ENCODE measurements around the gene ZNF580. TPM values are rescaled to one million over a fixed set of nuclear protein-coding genes. Genes with fewer than 3 reads are reported as not detected.
A peak's percentile ranks its signal among the peaks of the same experiment; 100 is the strongest.

ZNF580 gene
- total and polyA plus RNA-seq, 2 of the 13 experiments (the other 11 are each of a cell fraction or from before 2014, with no cell fraction given): 4.4 to 6.0 TPM

- TF ChIP-seq LRRFIP1 (CRISPR knock-in tag; conservative IDR thresholded peaks at IDR 0.05): no peak
- no peak for TF ChIP-seq GMEB2 (CRISPR knock-in tag; IDR thresholded peaks at IDR 0.05; ENCODE audit: low read depth)
- TF ChIP-seq ZNF597 (CRISPR knock-in tag; IDR thresholded peaks at IDR 0.05): no peak
- no peak for TF ChIP-seq ARNTL (CRISPR knock-in tag; IDR thresholded peaks at IDR 0.05)
- TF ChIP-seq XBP1 (CRISPR knock-in tag; IDR thresholded peaks at IDR 0.05): no peak
- TF ChIP-seq NFRKB (IDR thresholded peaks at IDR 0.05): no peak
- no peak for TF ChIP-seq GATA4 (IDR thresholded peaks at IDR 0.05; ENCODE audit: borderline replicate concordance, low read depth)
- TF ChIP-seq CENPT (CRISPR knock-in tag; IDR thresholded peaks at IDR 0.05; ENCODE audit: low read depth): no peak; the same call in 1 of the 2 replicates
- peak; percentile 93 for TF ChIP-seq ELF1 (CRISPR knock-in tag; IDR thresholded peaks at IDR 0.05)
- TF ChIP-seq ZNF704 (CRISPR knock-in tag; IDR thresholded peaks at IDR 0.05; ENCODE audit: borderline replicate concordance): no peak
- TF ChIP-seq AGO1 (IDR thresholded peaks at IDR 0.05; ENCODE audit: low read depth, low read length, poor library complexity, severe bottlenecking): peak; percentile 98
- TF ChIP-seq ZNF282 (IDR thresholded peaks at IDR 0.05; ENCODE audit: partially characterized antibody): no peak
- TF ChIP-seq ZNF546 (CRISPR knock-in tag; conservative IDR thresholded peaks at IDR 0.05): peak; percentile 19; the same call in 1 of the 2 replicates
- TF ChIP-seq ELF4 (CRISPR knock-in tag; IDR thresholded peaks at IDR 0.05; ENCODE audit: borderline replicate concordance): peak; percentile 81; the same call in 1 of the 2 replicates
- TF ChIP-seq ZNF790 (CRISPR knock-in tag; IDR thresholded peaks at IDR 0.05; ENCODE audit: borderline replicate concordance): no peak
- TF ChIP-seq ZFP41 (CRISPR knock-in tag; IDR thresholded peaks at IDR 0.05; ENCODE audit: borderline replicate concordance): no peak
- no peak for TF ChIP-seq ZNF496 (CRISPR knock-in tag; IDR thresholded peaks at IDR 0.05; ENCODE audit: insufficient replicate concordance)
- TF ChIP-seq, protein P1, sequence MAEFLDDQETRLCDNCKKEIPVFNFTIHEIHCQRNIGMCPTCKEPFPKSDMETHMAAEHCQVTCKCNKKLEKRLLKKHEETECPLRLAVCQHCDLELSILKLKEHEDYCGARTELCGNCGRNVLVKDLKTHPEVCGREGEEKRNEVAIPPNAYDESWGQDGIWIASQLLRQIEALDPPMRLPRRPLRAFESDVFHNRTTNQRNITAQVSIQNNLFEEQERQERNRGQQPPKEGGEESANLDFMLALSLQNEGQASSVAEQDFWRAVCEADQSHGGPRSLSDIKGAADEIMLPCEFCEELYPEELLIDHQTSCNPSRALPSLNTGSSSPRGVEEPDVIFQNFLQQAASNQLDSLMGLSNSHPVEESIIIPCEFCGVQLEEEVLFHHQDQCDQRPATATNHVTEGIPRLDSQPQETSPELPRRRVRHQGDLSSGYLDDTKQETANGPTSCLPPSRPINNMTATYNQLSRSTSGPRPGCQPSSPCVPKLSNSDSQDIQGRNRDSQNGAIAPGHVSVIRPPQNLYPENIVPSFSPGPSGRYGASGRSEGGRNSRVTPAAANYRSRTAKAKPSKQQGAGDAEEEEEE (CRISPR knock-in tag; IDR thresholded peaks at IDR 0.05; ENCODE audit: borderline replicate concordance): no peak
- no peak for TF ChIP-seq CCDC6 (CRISPR knock-in tag; IDR thresholded peaks at IDR 0.05)
Measured at GRCh38 chr19:55674841-55675660, 34.2 kb downstream of the ZNF580 start, which contains the start of gene EPN1 (continued).
